Panc1 (cell line): ENCODE results near the gene SPC25. TPM values are rescaled to one million over a fixed set of nuclear protein-coding genes. Genes with fewer than 3 reads are reported as not detected.

Experiments used
- ATAC-seq: fragments of 200-7000 bp; cut with Tn5 transposase; 2 replicates; pipeline ENCODE4 v1.9.1; 2020; ENCODE audit warnings: mild to moderate bottlenecking, moderate library complexity
- BruUV-seq: library from RNA; stranded (reverse); fragments of 400-500 nt; replicated peaks from 2 replicates; lab custom pipeline; 2021; lab: Mats Ljungman, UMichigan
- CTCF ChIA-PET: fragments of 300-600 bp; sonication (Branson Sonifier 250); formaldehyde crosslinking; loops from one replicate; lab custom pipeline; 2022; ENCODE audit warnings: antibody characterized with exemption; lab: Charles Lee
- POLR2A ChIA-PET: fragments of 300-600 bp; sonication (Branson Sonifier 250); formaldehyde crosslinking; loops from one replicate; lab custom pipeline; 2022; ENCODE audit warnings: antibody characterized with exemption; lab: Charles Lee
- DNase-seq: peaks from one replicate; pipeline ENCODE4 v3.0.0-alpha.2; 2010; ENCODE audit warnings: low read depth, low spot score
- H3K27ac ChIP-seq: 2 replicates; pipeline ENCODE4 v1.5.1; 2011; ENCODE audit warnings: mild to moderate bottlenecking, low read length, inconsistent platforms
- H3K27me3 ChIP-seq: fragments of 200-500 bp; sonication (Bioruptor generic); 2 replicates; pipeline ENCODE4 v1.6.0; 2014; ENCODE audit warnings: low read length, inconsistent platforms; ENCODE audit not compliant: control insufficient read depth, insufficient read depth
- H3K36me3 ChIP-seq: fragments of 200-500 bp; sonication (Bioruptor generic); 2 replicates; pipeline ENCODE4 v1.5.1; 2014; ENCODE audit warnings: inconsistent platforms, mild to moderate bottlenecking, low read length, moderate library complexity; ENCODE audit not compliant: control insufficient read depth, insufficient read depth
- H3K4me1 ChIP-seq: 2 replicates; pipeline ENCODE4 v1.5.1; 2011; ENCODE audit warnings: inconsistent platforms, mild to moderate bottlenecking, low read length, moderate library complexity; ENCODE audit not compliant: control insufficient read depth, insufficient read depth
- H3K4me3 ChIP-seq, 2 experiments: 2 replicates each; pipeline ENCODE4 v1.5.1; 2011 to 2012; ENCODE audit warnings: low read depth in 2 of 2, low read length in 2 of 2, mild to moderate bottlenecking in 2 of 2, inconsistent platforms in 1 of 2, moderate library complexity in 1 of 2
- H3K9me3 ChIP-seq: fragments of 200-500 bp; sonication (Bioruptor generic); 2 replicates; pipeline ENCODE4 v1.5.1; 2014; ENCODE audit warnings: low read depth, mild to moderate bottlenecking, inconsistent platforms, low read length, moderate library complexity; ENCODE audit not compliant: control insufficient read depth, insufficient read depth
- POLR2AphosphoS5 ChIP-seq: IDR thresholded peaks from 2 replicates; pipeline ENCODE4 v1.6.1; 2012; ENCODE audit warnings: mild to moderate bottlenecking, low read depth, low read length, moderate library complexity
- SIN3A ChIP-seq: IDR thresholded peaks from 2 replicates; pipeline ENCODE4 v1.6.1; 2012; ENCODE audit warnings: low read depth, mild to moderate bottlenecking, low read length, moderate library complexity, borderline replicate concordance; ENCODE audit not compliant: insufficient read depth
- TCF7L2 ChIP-seq: IDR thresholded peaks from 2 replicates; pipeline ENCODE4 v1.6.1; 2011; ENCODE audit warnings: mild to moderate bottlenecking, low read depth, low read length, inconsistent platforms
- in situ Hi-C: cut with HindIII; loops from 2 replicates; pipeline ENCODE4 v1.10.0; 2016; ENCODE audit warnings: low sequenced_read_pairs, low pct_unique_long_range_greater_than_20kb
- intact Hi-C: fragments of 100-400 bp; cut with micrococcal nuclease; formaldehyde crosslinking; loops from one replicate; pipeline ENCODE4 v1.10.0; 2022; ENCODE audit not compliant: unreplicated experiment
- total RNA-seq: library from RNA; stranded (reverse); gene quantifications from one replicate; pipeline ENCODE4 v1.2.1, GENCODE V29; 2021; ENCODE audit not compliant: unreplicated experiment
- TF ChIP-seq, protein P1 (sequence below): fragments of 450-650 bp; IDR thresholded peaks from 2 replicates; pipeline ENCODE4 v1.5.1; 2017; ENCODE audit warnings: mild to moderate bottlenecking
- TF ChIP-seq, protein P2 (sequence below), 2 experiments: IDR thresholded peaks; 2 replicates each; pipeline ENCODE4 v1.6.1; 2011 to 2012; ENCODE audit warnings: low read depth in 2 of 2, control low read depth in 1 of 2, low read length in 1 of 2, mild to moderate bottlenecking in 1 of 2, moderate library complexity in 1 of 2; ENCODE audit not compliant: insufficient read depth in 1 of 2

Gene SPC25
- total RNA-seq, 1 experiment from 2014 or later = 21.1 TPM

DNA sequence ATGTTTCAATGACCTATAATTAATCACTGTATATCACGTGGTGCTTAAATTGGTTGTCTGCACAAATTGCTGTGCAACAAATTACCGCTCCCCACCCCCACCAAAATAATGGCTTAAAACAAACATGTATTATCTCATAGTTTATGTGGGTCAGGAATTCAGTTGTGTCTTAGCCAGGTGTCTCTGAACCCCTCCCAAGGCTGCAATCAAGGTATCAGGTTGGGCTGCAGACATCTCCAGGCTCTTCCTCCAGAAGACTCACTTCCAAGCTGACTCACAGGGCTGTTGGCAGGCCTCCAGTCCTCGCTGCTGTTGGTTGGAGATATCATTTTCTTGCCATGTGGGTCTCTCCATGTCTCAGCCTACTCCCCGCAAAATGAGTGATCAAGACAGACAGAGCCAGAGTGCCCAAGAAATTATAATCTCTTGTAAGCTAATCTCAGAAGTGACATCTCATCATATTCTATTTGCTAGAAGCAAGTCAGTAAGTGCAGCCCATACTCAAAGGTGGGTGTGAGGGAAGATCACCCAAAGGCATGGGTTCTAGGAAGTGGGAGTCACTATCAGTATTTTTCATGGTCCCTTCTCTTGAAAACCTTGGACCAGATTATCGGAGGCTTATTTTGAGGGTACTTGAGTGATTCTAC, 38.4 kb downstream of the SPC25 start:
- no TSS peak for BruUV-seq
- Histone ChIP-seq H3K36me3 (no peaks in the 10 kb centered on the region), H3K4me3 (no peak overlapping the region), H3K27me3 (no peaks in the 10 kb centered on the region), H3K4me1 (no peaks in the 10 kb centered on the region), H3K9me3 (no peaks in the 10 kb centered on the region), H3K27ac (no peak overlapping the region)
- in situ Hi-C loops (no loop called here), intact Hi-C loops (no loop called here)
- DNase-seq = no peak
- no peak for ATAC-seq
- TF ChIP-seq, protein P1, sequence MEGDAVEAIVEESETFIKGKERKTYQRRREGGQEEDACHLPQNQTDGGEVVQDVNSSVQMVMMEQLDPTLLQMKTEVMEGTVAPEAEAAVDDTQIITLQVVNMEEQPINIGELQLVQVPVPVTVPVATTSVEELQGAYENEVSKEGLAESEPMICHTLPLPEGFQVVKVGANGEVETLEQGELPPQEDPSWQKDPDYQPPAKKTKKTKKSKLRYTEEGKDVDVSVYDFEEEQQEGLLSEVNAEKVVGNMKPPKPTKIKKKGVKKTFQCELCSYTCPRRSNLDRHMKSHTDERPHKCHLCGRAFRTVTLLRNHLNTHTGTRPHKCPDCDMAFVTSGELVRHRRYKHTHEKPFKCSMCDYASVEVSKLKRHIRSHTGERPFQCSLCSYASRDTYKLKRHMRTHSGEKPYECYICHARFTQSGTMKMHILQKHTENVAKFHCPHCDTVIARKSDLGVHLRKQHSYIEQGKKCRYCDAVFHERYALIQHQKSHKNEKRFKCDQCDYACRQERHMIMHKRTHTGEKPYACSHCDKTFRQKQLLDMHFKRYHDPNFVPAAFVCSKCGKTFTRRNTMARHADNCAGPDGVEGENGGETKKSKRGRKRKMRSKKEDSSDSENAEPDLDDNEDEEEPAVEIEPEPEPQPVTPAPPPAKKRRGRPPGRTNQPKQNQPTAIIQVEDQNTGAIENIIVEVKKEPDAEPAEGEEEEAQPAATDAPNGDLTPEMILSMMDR = no peak
- no peak for TF ChIP-seq SIN3A
- no peak for TF ChIP-seq POLR2AphosphoS5
- no peak for TF ChIP-seq TCF7L2
- TF ChIP-seq, protein P2, sequence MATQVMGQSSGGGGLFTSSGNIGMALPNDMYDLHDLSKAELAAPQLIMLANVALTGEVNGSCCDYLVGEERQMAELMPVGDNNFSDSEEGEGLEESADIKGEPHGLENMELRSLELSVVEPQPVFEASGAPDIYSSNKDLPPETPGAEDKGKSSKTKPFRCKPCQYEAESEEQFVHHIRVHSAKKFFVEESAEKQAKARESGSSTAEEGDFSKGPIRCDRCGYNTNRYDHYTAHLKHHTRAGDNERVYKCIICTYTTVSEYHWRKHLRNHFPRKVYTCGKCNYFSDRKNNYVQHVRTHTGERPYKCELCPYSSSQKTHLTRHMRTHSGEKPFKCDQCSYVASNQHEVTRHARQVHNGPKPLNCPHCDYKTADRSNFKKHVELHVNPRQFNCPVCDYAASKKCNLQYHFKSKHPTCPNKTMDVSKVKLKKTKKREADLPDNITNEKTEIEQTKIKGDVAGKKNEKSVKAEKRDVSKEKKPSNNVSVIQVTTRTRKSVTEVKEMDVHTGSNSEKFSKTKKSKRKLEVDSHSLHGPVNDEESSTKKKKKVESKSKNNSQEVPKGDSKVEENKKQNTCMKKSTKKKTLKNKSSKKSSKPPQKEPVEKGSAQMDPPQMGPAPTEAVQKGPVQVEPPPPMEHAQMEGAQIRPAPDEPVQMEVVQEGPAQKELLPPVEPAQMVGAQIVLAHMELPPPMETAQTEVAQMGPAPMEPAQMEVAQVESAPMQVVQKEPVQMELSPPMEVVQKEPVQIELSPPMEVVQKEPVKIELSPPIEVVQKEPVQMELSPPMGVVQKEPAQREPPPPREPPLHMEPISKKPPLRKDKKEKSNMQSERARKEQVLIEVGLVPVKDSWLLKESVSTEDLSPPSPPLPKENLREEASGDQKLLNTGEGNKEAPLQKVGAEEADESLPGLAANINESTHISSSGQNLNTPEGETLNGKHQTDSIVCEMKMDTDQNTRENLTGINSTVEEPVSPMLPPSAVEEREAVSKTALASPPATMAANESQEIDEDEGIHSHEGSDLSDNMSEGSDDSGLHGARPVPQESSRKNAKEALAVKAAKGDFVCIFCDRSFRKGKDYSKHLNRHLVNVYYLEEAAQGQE (IDR thresholded peaks at IDR 0.05; ENCODE audit: insufficient read depth in 1 of 2, low read depth in 2 of 2, low read length in 1 of 2) = no peak
- POLR2A ChIA-PET = no interaction called here
- CTCF ChIA-PET = no interaction called here

DNA sequence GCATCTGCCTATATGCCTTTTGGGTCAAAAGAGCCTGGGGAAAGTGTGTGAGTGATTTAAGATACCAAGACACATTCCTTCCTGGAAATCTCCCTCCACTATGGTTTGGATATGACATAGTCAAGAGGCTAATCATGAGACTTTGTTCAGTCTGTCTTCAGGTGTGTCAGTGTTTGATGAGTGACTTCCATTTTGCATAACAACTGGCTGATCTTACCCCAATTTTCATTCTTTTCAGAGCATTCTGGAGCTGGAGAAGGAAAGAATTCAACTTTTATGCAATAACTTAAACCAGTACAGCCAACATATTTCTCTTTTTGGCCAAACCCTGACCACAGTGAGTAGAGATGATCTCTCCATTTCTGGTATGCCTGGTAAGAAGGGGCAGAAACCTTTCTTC, 39.4 kb downstream of the SPC25 start:
- intact Hi-C loops = no loop called here
- H3K9me3 ChIP-seq = no peaks in the 10 kb centered on the region
- in situ Hi-C loops = no loop called here
- DNase-seq (no peak), ATAC-seq (no peak)
- H3K27me3 ChIP-seq = no peaks in the 10 kb centered on the region
- H3K36me3 ChIP-seq = no peaks in the 10 kb centered on the region
- no peaks in the 10 kb centered on the region for H3K4me1 ChIP-seq
- TF ChIP-seq, protein P2 (IDR thresholded peaks at IDR 0.05; ENCODE audit: insufficient read depth in 1 of 2, low read depth in 2 of 2, low read length in 1 of 2) = no peak
- TF ChIP-seq, protein P1 = no peak
- TF ChIP-seq TCF7L2 (no peak), SIN3A (no peak), POLR2AphosphoS5 (no peak)
- ChIA-PET CTCF (no interaction called here), POLR2A (no interaction called here)
- BruUV-seq = no TSS peak
- H3K4me3 ChIP-seq = no peak overlapping the region
- H3K27ac ChIP-seq = no peak overlapping the region
